IPS DF 6.9 (cell line): Measurements from ENCODE around the gene KRTAP10-7.
"Not testable (repeated sequence)": the region's sequence is repeated elsewhere in the genome, so short reads cannot be mapped to it uniquely, and the experiment has no call there.

Experiments
- DNase-seq: peaks from one replicate; pipeline ENCODE4 v3.0.0-alpha.2; 2013; ENCODE audit warnings: low read depth, low spot score
- H3K27ac ChIP-seq: one replicate; pipeline ENCODE4 v1.5.1; 2013; ENCODE audit warnings: low read length, control low read depth
- H3K27me3 ChIP-seq: 2 replicates; pipeline ENCODE4 v1.6.1; 2013; ENCODE audit warnings: mild to moderate bottlenecking, low read length; ENCODE audit not compliant: control insufficient read depth, insufficient read depth
- H3K36me3 ChIP-seq: 2 replicates; pipeline ENCODE4 v1.6.1; 2013; ENCODE audit warnings: low read length; ENCODE audit not compliant: control insufficient read depth, insufficient read depth
- H3K4me1 ChIP-seq: 2 replicates; pipeline ENCODE4 v1.6.1; 2013; ENCODE audit warnings: low read length; ENCODE audit not compliant: control insufficient read depth, insufficient read depth
- H3K4me3 ChIP-seq: 2 replicates; pipeline ENCODE4 v1.5.1; 2013; ENCODE audit warnings: mild to moderate bottlenecking, low read length
- H3K9me3 ChIP-seq: 2 replicates; pipeline ENCODE4 v1.6.1; 2013; ENCODE audit warnings: low read length, inconsistent platforms; ENCODE audit not compliant: control insufficient read depth, insufficient read depth
- WGBS: extraction: QIAGEN DNeasy Blood & Tissue Kit; methylation state at CpG from one replicate; pipeline ENCODE4 v1.1.7; 2013; ENCODE audit warnings: mixed read lengths, missing lambda C conversion rate; ENCODE audit not compliant: insufficient read length, insufficient coverage; 5-methylcytosine and 5-hydroxymethylcytosine counted together

KRTAP10-7 gene

DNA sequence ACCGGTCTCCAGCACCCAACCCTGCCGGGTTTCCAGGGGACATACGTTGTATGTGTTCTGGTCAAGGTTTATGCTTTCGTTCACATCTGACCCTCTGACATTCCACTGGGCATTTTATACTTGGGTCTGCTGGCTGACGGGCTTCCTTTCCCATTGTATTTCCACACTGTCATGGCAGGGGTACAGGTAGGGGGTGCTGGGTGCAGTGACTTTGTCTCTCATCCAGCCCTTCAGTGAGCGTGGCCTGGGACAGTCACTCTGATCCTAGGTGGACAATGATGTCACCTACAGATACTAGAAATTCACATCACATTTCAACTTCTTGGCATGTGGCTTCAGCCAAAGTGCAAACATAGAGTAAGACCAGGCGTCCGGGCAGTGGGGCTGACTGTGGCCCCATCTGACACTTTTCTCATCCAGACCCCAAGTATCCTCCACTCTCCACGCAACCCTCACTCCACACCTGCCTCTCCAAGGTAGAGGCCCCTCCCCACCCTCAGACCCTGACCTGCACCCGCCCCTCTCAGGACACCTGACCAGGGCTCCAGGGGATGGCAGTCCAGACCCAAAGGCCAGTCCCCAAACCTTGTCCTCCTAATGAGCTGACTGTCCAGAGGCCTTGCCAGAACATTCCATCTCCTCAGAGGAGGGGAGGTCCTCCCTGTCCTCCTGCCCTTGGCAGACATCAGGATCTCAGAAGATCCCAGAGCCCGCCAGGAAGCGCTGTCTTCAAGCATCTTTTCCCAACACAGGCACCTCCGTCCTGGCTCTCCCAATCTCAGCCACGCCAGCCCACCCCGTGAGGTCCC lies 36.0 kb downstream of the KRTAP10-7 start:
- no peak overlapping the region for H3K27ac ChIP-seq
- no peaks in the 10 kb centered on the region for H3K27me3 ChIP-seq
- H3K36me3 ChIP-seq: no peaks in the 10 kb centered on the region
- H3K9me3 ChIP-seq: no peaks in the 10 kb centered on the region
- WGBS: no CpG with 5 or more reads among the region's 15 CpGs
- no peak overlapping the region for H3K4me3 ChIP-seq
- DNase-seq: no peak
- H3K4me1 ChIP-seq: no peaks in the 10 kb centered on the region

DNA sequence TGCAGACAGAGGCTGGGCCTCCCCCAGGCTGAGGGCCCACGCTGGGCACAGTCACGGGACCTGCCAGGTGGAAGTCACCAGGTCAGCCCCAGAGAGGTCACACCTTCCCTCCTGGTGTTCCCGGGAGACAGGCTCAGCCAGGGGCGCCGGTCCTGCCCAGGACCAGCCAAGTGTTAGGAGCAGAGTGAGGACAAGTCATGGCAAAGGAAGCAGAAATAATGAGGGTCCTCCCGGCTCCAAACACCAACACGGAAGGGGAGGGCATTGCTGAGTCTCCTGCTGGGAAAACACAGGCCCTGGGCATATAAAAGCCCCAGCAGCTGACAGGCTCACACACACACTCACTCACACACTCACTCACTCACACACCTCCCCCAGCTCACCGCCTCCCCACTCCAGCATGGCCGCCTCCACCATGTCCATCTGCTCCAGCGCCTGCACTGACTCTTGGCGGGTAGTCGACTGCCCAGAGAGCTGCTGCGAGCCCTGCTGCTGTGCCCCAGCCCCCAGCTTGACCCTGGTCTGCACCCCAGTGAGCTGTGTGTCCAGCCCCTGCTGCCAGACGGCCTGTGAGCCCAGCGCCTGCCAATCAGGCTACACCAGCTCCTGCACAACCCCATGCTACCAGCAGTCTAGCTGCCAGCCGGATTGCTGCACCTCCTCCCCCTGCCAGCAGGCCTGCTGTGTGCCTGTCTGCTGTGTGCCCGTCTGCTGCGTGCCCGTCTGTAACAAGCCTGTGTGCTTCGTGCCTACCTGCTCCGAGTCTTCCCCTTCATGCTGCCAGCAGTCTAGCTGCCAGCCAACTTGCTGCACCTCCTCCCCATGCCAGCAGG lies 36.8 kb downstream of the KRTAP10-7 start, which contains the start of gene KRTAP10-10:
TSS of gene KRTAP10-10 (plus strand) at position 339 of the 833 bp plus-strand sequence. CDS start at position 401, 62 bp downstream.
- no peak for DNase-seq
- no CpG with 5 or more reads among the region's 21 CpGs for WGBS

DNA sequence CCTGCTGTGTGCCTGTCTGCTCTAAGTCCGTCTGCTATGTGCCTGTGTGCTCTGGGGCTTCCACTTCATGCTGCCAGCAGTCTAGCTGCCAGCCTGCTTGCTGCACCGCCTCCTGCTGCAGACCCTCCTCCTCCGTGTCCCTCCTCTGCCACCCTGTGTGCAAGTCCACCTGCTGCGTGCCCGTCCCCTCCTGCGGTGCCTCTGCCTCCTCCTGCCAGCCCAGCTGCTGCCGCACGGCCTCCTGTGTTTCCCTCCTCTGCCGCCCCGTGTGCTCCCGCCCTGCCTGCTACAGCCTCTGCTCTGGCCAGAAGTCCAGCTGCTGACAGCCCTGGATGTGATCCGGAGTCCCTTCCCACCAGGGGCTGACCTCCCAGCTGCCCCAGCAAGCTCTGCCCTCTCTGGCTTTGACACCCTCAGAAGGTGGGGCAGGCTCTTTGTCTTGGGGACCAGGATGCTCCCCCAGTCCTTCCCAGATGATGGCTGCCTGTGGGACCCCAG lies 37.5 kb downstream of the KRTAP10-7 start:
- WGBS: no CpG with 5 or more reads among the region's 12 CpGs

More for the DNA sequence above, 36.8 kb downstream of the KRTAP10-7 start, which contains the start of gene KRTAP10-10:
- H3K36me3 ChIP-seq: no peaks in the 10 kb centered on the region
- H3K4me3 ChIP-seq: no peak within 1 kb of the TSS
- H3K27ac ChIP-seq: no peak within 1 kb of the TSS
- no peaks in the 10 kb centered on the region for H3K9me3 ChIP-seq
- H3K27me3 ChIP-seq: no peaks in the 10 kb centered on the region
- H3K4me1 ChIP-seq: no peaks in the 10 kb centered on the region

DNA sequence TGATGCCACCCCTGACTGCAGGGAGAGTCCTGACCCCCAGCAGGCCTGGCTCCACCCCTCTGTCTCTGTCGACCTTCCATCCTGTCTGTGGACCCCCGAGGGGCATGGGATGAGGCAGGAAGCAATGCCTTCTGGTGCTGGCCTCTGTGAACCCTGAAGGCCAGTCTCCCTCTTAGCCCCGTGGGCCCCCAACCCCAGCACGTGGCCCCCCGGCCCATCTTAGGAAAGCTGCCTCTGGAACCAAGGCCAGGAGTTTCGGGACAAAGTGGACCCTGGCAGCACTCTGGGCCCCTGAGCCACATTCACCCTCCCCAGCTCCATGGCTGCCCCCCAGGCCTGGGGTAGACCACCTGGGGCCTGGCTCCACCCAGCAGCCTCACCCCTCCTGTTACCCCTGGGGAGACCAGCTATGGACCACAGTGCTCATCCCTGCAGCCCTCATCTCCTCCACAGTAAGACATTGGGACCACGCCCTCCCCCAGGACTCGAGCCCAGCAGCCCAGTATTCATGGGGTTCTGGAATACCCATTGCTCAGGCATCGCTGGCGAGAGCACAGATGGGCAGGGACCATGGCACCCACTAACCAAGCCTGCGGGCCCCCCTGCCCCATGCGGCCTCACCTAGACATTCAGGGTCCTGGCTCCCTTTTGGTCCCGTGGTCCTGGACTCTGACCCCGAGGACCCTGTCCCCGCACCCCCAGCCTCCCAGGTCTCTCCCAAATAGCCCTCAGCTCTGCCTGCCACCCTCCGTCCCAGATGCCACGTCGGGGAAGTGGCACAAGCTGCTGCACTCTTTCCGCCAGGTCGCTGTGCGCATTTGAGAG lies 38.3 kb downstream of the KRTAP10-7 start:
- not testable (repeated sequence) for H3K4me3 ChIP-seq, H3K27me3 ChIP-seq, DNase-seq, H3K9me3 ChIP-seq, H3K36me3 ChIP-seq, H3K27ac ChIP-seq, H3K4me1 ChIP-seq
- no CpG with 5 or more reads among the region's 21 CpGs for WGBS

More for the DNA sequence above, 37.5 kb downstream of the KRTAP10-7 start:
- not testable (repeated sequence) for H3K36me3 ChIP-seq, H3K4me3 ChIP-seq, H3K9me3 ChIP-seq, H3K27ac ChIP-seq, H3K4me1 ChIP-seq, H3K27me3 ChIP-seq, DNase-seq

DNA sequence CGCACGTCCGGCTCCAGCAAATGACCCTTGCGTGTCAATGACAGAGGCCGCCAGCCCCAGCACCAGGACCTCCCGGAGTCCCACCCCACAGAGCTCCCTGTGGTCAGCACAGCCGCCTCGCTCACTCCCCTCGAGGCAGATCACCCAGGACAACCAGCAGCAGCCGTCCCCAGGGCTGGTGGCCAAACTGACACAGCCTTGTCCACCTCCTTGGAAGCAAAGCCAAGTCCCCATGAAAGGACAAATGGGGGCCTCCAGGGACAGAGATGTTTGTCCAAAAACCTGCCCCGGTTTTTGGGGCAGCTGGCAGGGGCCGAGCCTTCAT lies 38.9 kb downstream of the KRTAP10-7 start:
- Histone ChIP-seq H3K36me3 (no peaks in the 10 kb centered on the region), H3K4me1 (no peaks in the 10 kb centered on the region), H3K27ac (no peak overlapping the region), H3K9me3 (no peaks in the 10 kb centered on the region), H3K27me3 (no peaks in the 10 kb centered on the region), H3K4me3 (no peak overlapping the region)
- WGBS: no CpG with 5 or more reads among the region's 12 CpGs
- DNase-seq: no peak

DNA sequence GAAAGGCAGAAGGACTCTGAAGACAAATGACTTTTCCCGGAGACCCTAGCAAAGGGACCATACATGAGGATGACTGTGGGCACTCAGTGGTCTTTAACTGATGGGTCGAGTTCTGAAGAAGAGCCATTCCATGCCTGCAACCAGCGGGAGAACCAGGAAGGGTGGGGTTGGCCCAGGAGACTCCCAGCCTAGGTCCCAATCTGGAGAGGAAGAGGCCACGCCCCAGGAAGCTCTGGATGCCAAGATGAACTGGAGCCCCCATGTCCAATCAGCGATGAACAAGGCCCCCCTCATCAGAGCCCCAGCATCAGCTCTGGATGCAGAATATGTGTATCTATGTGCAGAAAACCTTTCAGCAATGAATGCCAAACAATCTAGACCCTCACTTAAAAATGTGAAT lies 40.4 kb downstream of the KRTAP10-7 start:
- DNase-seq: no peak
- Histone ChIP-seq H3K27ac (no peak overlapping the region), H3K9me3 (no peaks in the 10 kb centered on the region), H3K27me3 (no peaks in the 10 kb centered on the region), H3K4me1 (no peaks in the 10 kb centered on the region), H3K4me3 (no peak overlapping the region), H3K36me3 (no peaks in the 10 kb centered on the region)
- WGBS: no CpG with 5 or more reads among the region's 5 CpGs

DNA sequence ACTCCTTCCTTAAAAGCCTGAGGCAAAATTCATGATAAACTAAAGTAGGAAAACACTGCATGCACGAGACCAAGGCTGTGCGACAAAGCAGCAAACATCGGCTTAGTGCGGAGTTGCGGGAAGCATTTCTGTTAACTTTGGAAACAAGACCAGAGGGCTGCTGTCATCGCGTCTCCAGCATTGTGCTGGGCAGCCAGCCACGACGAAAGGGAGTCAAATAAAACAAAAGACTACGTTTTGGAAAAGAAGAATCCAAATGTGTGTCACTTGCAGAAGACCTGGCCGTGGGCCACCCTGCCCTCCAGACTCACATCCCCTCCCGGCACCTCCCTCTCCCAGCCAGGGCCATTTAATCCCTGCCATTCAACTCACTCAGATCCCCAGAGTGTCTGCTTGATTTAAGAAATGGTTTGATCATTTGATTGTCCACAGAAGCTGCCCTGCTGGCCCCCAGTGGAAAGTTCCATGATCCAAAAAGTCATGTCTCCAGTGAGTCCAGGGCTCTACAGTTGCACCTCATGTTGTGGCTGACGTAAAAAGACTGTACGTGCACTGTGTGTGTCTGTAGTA lies 43.4 kb downstream of the KRTAP10-7 start:
- Histone ChIP-seq H3K9me3 (no peaks in the 10 kb centered on the region), H3K36me3 (no peaks in the 10 kb centered on the region), H3K4me3 (no peak overlapping the region), H3K27me3 (no peaks in the 10 kb centered on the region), H3K4me1 (no peaks in the 10 kb centered on the region), H3K27ac (no peak overlapping the region)
- no CpG with 5 or more reads among the region's 14 CpGs for WGBS
- DNase-seq: no peak

DNA sequence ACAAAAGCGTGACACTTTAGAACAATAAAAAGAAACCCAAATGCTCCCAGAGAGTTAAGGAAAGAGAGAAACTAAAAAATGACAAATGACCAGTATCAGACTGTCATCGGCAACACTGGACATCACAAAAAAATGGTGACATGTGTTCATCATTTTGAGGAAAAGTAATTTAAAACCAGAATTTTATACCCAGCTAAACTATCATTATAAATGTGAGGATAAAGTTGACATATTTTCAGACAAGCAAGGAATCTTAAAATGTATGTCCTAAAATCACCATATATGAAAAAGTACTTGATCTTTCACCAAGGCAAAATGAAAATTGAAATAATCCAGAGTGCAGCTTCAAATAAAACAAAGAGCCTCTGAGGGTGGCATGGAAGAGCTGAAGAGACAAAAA lies 44.5 kb downstream of the KRTAP10-7 start:
- Histone ChIP-seq H3K4me1 (no peaks in the 10 kb centered on the region; the same call in 1 of the 2 replicates), H3K27me3 (no peaks in the 10 kb centered on the region), H3K27ac (no peak overlapping the region), H3K9me3 (no peaks in the 10 kb centered on the region), H3K4me3 (no peak overlapping the region), H3K36me3 (no peaks in the 10 kb centered on the region)
- no peak for DNase-seq
- WGBS: no CpG with 5 or more reads among the region's 2 CpGs

DNA sequence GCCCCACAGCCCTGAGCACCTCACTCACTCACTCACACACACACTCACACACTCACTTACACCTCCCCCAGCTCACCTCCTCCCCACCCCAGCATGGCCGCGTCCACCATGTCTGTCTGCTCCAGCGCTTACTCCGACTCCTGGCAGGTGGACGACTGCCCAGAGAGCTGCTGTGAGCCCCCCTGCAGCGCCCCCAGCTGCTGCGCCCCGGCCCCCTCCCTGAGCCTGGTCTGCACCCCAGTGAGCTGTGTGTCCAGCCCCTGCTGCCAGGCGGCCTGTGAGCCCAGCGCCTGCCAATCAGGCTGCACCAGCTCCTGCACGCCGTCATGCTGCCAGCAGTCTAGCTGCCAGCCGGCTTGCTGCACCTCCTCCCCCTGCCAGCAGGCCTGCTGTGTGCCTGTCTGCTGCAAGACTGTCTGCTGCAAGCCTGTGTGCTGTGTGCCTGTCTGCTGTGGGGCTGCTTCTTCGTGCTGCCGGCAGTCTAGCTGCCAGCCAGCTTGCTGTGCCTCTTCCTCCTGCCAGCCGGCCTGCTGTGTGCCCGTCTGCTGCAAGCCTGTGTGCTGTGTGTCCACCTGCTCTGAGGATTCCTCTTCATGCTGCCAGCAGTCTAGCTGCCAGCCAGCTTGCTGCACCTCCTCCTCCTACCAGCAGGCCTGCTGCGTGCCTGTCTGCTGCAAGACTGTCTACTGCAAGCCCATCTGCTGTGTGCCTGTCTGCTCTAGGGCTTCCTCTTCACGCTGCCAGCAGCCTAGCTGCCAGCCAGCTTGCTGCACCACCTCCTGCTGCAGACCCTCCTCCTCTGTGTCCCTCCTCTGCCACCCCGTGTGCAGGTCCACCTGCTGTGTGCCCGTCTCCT lies 46.2 kb downstream of the KRTAP10-7 start, which contains the start of gene KRTAP10-11:
TSS of gene KRTAP10-11 (plus strand) at position 49 of the 856 bp plus-strand sequence. CDS start at position 94, 45 bp downstream.
- WGBS: no CpG with 5 or more reads among the region's 21 CpGs
- H3K27ac ChIP-seq, DNase-seq, H3K36me3 ChIP-seq, H3K27me3 ChIP-seq, H3K9me3 ChIP-seq, H3K4me3 ChIP-seq, H3K4me1 ChIP-seq: not testable (repeated sequence)
